Umbilical cord (tissue), 2 donors: ENCODE measurements around the gene DOCK6. TPM values are rescaled to one million over a fixed set of nuclear protein-coding genes. Genes with fewer than 3 reads are reported as not detected.
"Not testable (repeated sequence)": the region's sequence is repeated elsewhere in the genome, so short reads cannot be mapped to it uniquely, and the experiment has no call there.

Experiments
- DNase-seq: peaks from one replicate; pipeline ENCODE4 v3.0.0-alpha.2; 2015; ENCODE audit warnings: low spot score
- total RNA-seq: library from RNA; depleted of rRNA; stranded (reverse); fragments of >200 nt; gene quantifications from one replicate; pipeline ENCODE4 v1.2.3, GENCODE V29; 2014; ENCODE audit warnings: low replicate concordance; ENCODE audit not compliant: insufficient read depth

The DOCK6 gene
- total RNA-seq, 1 donor from 2014 or later: 14.2 TPM

DNA sequence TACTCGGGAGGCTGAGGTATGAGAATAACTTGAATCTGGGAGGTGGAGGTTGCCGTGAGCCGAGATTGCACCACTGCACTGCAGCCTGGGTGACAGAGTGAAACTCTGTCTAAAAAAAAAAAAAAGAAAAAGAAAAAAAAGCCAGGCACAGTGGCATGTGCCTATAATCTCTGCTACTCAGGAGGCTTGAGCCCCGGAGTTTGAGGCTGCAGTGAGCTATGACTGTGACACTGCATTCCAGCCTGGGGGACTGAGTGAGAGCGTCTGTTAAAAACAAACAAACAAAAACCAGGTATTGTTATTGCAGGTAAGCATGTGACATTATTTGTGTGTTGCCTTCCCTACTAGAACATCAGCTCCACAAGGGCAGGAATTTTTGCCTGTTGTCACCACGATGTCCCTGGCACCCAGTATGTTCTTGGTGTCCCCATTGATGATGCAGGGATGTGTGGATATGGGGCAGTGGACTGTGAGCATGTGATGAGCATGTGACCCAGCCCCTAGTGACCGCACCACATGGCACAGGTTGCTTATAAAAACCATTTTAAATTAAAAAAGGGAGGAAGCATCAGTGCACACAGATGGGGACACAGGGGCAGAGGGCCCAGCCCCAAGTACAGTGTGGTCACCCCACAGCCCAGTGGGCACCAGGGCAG is 63.4 kb downstream of the DOCK6 start:
- no peak for DNase-seq

- no peak for DNase-seq
Measured at GRCh38 chr19:11198175-11198534, 64.2 kb downstream of the DOCK6 start.

- DNase-seq: peak; percentile 83
Measured at GRCh38 chr19:11197291-11198174, 64.8 kb downstream of the DOCK6 start, which contains the start of gene KANK2. TSS of gene KANK2 (minus strand) at chr19:11197545. CDS start at chr19:11194511, 3,034 bp downstream.

GRCh38 chr19:11196406-11197287 is 65.7 kb downstream of the DOCK6 start:
- DNase-seq: peak; percentile 52

GRCh38 chr19:11195681-11196080 is 66.6 kb downstream of the DOCK6 start:
- no peak for DNase-seq

GRCh38 chr19:11194656-11195558 is 67.4 kb downstream of the DOCK6 start:
- peak; percentile 77 for DNase-seq

DNA sequence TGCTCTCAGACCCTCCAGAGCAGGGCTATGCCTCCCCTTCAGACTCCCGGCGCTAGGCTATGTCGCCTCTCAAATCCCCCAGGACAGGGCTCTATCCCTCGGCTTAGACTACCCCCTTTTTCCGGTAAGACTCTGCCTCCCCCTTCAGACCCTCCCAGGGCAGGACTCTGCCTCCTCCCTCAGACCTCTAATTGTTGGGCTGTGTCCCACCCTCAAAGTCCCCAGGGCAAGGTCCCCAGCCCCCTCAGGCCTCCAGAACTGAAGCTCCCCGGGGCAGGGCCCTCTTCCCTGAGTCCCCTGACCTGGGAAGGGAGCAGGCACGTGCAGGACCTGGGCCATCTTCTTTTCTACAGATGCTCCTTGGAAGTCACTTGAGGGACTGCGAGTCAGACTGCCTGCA is 68.2 kb downstream of the DOCK6 start:
- no peak for DNase-seq

DNA sequence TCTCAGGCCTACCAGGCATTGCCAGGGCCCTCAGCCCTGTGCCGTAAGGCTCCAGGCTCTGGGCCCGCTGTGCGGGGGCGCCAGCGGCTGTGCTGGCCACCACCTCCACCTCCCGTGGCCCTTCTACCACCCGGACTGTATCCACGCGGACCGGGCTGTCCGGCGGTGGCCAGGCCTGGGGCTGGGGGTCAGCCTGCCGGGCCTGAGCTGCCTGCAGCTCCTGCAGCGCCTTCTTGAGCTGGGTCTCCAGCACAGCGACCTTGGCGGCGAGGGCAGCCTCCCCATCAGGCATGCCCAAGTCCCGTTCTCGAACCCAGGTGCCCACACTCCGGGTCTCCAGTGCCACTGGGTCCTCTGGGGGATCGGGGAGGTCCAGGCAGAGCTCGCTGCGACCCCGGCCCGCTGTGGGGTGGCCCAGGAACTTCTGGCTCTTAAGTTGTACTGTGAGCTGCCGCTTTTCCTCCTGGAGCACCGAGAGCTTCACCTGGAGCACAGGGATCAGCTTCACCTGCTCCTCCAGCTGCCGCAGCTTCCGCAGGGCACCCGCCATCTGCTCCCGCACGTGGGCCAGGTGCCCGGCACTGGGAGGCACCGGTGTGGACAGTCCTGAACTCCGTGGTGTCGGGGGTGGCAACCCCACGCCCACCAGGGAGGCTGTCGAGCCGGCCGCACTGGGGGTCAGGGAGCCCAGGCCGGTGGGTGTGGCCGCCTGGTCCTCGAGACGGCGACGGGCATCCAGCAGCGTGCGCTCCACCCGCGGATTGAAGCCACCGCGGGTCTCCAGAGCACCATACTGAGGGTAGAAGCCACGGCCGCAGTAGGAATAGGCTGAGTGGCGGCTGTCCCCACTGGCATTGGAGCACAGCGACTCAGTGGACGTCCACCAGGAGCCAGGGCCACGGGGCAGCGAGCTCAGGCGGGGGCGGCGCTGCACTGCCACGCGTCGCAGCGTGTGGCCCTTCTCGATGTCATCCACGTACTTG is 69.1 kb downstream of the DOCK6 start:
- DNase-seq: no peak

DNA sequence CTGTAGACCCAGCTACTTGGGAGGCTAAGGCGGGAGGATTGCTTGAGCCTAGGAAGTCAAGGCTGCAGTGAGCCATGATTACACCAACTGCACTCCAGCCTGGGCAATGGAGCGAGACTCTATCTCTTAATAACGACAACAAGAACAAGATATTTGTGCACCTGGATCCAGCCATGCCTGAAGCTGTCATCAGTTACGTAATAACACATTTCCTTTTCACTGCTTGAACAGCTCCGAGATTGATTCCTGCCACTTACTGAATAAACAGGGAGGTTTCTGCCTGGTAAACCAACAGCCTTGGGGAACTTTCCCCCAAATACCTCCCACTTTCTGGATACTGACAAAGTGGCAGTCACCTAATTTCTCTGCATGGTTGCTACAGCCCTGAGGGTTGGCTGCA is 70.4 kb downstream of the DOCK6 start:
- DNase-seq: no peak

DNA sequence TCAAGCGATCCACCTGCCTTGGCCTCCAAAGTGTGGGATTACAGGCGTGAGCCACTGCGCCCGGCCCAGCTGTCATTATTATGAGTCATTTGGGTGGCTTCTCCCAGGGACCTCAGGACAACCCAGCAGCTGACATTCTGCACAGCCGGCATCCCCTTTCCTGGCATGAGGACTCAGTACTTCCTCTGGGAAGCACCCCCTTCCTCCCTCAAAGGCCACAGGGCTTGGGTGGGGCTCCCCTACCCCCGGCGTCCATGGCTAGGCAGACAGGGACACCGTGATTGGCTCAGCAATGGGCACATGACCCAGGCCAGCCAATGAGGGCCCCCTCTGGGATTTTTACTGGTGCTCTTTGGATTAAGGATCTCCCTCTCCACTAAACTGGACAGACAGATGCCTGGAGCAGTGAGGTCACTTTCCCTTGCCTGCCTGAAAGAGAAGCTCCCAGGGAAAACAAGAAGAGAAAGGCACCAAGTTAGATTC is 71.0 kb downstream of the DOCK6 start:
- DNase-seq: peak; percentile 61

GRCh38 chr19:11190501-11190900 is 71.8 kb downstream of the DOCK6 start:
- no peak for DNase-seq

DNA sequence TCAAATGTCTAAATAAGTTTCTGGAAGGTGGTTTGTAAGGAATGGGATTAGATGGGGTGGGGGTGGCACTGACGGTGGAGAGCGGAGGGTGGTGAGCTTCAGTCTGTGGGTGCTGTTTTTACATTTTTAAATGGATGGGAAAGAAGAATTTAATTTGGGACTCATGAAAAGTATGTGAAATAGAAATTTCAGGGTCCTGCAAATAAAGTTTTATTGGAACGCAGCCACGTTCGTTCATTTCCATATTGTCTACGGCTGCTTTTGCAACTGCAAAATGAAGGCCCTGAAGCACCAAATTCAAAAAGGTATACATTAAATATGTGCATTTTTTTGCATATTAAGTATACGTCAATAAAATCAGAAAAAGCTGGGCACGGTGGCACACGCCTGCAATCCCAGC is 74.9 kb downstream of the DOCK6 start:
- DNase-seq: no peak

GRCh38 chr19:11182994-11183393 is 79.3 kb downstream of the DOCK6 start:
- no peak for DNase-seq

DNA sequence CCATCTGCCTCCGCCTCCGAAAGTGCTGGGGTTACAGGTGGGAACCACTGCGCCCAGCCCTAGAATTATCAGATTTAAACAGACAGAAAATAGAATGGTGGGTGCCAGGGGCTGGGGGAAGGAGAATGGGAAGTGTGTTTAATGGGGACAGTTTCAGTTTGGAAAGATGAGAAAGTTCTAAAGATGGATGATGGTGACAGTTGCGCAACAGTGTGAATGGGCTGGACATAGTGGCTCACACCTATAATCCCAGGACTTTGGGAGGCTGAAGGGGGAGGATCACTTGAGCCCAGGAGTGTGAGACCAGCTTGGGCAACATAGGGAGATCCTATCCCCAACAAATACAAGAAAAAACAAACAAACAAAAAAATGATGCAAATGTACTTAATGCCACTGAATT is 80.8 kb downstream of the DOCK6 start:
- DNase-seq: no peak

DNA sequence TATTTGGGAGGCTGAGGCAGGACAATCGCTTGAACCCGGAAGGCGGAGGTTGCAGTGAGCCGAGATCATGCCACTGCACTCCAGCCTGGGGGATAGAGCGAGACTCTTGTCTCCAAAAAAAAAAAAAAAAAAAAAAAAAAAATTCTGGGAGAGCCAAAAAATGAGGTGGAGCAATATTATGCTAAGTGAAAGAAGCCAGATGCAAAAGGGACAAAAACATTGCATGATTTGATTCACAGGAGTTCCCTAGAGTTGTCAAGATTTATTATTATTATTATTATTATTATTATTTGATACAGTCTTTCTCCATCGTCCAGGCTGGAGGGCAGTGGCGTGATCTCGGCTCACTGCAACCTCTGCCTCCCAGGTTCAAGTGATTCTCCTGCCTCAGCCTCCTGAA is 81.3 kb downstream of the DOCK6 start:
- not testable (repeated sequence) for DNase-seq

DNA sequence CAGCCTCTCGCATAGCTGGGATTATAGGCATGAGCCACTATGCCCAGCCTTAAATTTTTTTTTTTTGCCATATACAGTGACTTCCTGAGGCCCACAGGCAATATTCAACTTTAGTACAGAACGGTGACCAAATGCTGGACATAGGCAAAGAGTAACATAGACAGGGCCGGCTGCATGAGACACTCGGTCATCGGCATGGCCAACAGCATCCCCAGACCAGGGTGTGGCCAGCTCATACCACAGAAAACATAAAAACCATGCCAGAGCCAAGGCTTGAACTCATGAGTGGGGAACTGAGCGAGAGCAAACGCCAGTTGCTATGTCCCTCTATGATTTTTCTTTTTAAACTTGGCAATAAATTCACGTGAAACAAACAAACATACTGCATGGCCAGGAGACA is 82.0 kb downstream of the DOCK6 start:
- peak; percentile 71 for DNase-seq

GRCh38 chr19:11179716-11180297 is 82.5 kb downstream of the DOCK6 start:
- DNase-seq: no peak

- not testable (repeated sequence) for DNase-seq
Measured at GRCh38 chr19:11179145-11179465, 83.2 kb downstream of the DOCK6 start.

GRCh38 chr19:11177592-11177991 is 84.7 kb downstream of the DOCK6 start:
- DNase-seq: no peak
